SH-SY5Y (cell line): ENCODE measurements around the gene PKDREJ.

ENCODE experiments used
- GATA2 ChIP-seq: IDR thresholded peaks from 2 replicates; pipeline ENCODE4 v1.6.1; 2011; ENCODE audit warnings: mild to moderate bottlenecking, low read depth, low read length
- GATA3 ChIP-seq: IDR thresholded peaks from 2 replicates; pipeline ENCODE4 v1.6.1; 2011; ENCODE audit warnings: low read depth, mild to moderate bottlenecking, low read length, moderate library complexity

- no peak for TF ChIP-seq GATA3
- no peak for TF ChIP-seq GATA2
These were observed 48.9 kb upstream of the PKDREJ start for GRCh38 chr22:46312056-46312455.
